ENCODE results near the gene RPS6KA2.

Gene RPS6KA2

DNA sequence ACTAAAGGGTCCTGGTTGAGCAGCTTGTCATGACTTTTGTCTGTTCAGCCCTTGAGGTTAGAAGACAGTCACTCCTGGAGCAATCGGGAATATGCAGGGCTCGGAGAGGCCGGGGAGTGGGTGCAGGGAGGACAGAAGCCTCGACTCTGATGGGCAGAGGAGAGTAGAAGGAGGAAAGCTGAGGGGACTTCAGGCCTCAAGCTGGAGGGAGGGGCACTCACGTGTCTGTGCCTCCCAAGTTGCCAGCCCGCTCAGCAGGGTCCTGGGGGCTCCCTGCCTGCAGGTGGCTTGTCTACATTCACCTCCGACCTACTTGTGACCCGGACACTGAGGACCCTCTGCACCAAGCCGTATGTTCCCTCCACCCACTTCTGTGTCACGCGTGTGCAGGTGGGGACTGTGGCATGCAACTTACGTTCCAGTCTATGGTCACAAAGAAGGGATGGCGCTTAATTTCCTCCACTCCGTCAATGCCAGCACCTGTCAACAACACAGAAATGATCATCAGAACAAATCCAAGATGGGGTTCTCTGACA, 157.6 kb downstream of the RPS6KA2 start:
- DNase-seq (ENCODE audit: low spot score): no peak

DNA sequence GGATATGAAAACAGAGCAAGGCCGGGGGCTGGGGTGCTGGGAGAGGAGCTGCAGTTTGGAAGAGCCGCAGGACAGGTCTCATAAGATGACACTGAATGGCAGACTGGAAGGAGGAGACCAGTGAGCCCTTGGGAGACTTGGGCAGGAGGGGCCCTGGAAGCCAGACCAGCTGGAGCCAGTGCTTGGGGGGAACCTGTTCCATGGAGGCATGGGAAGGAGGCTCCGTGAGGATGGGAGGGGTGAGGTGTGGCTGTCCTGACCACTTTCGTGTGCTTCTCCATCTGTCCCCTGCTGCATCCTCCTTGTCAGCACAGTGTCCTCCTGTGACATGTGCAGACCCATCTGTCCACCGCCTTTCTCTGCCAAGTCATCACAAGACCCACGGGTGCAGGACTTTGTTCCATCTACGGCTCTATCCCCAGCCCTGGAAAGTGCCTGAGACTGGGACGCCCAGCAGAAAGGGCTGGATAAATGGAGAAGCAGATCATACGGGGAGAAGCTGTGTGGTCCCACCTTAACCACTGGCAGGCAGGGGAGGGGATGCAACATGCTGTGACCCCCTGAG, 159.5 kb downstream of the RPS6KA2 start:
- no peak for DNase-seq (ENCODE audit: low spot score)

GRCh38 chr6:166466178-166467122, 160.6 kb downstream of the RPS6KA2 start:
- no peak for DNase-seq (ENCODE audit: low spot score)

DNA sequence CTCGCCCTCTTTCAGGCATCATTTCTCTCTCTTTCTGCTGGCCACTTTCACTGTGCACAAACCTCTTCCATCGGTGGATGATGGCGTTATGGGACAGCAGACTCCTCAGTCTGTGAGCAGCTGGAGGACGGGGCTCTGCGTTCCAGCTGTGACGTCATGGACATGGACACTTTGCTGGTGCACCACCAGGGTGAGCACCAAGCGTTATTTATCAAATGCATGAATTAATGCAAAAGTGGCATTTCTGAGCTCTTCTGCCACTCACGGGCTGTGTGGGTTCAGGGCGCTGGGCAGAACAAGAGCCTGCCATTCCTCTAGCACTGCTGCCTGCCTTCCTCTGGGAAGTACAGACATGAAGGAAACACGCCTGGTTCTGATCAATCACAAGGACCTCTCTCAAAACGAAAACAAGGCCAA, 161.4 kb downstream of the RPS6KA2 start:
- peak; percentile 67 for DNase-seq (ENCODE audit: low spot score)

DNA sequence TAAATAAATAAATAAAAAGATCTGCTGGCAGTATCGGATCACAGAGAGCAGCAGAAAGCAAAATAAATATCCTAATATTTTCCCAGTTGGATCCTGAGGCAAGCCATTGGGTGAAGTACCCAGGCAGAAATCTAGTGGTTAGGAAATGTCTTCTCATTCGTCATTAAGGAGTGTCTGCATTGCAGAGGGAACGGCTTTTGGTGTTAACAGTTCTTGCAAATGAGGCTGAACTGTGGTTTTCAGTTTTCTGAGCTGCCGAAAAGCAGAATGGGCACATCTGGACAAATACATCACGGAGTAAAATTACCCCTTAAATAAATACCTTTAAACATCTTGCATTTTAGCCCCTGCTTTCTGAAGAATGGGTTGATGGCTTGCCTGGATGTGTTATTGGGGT, 162.1 kb downstream of the RPS6KA2 start:
- no peak for DNase-seq (ENCODE audit: low spot score)

- no peak for DNase-seq (ENCODE audit: low spot score)
Observed at GRCh38 chr6:166464068-166465002, 162.7 kb downstream of the RPS6KA2 start.

GRCh38 chr6:166463359-166464067, 163.5 kb downstream of the RPS6KA2 start:
- no peak for DNase-seq (ENCODE audit: low spot score)

DNA sequence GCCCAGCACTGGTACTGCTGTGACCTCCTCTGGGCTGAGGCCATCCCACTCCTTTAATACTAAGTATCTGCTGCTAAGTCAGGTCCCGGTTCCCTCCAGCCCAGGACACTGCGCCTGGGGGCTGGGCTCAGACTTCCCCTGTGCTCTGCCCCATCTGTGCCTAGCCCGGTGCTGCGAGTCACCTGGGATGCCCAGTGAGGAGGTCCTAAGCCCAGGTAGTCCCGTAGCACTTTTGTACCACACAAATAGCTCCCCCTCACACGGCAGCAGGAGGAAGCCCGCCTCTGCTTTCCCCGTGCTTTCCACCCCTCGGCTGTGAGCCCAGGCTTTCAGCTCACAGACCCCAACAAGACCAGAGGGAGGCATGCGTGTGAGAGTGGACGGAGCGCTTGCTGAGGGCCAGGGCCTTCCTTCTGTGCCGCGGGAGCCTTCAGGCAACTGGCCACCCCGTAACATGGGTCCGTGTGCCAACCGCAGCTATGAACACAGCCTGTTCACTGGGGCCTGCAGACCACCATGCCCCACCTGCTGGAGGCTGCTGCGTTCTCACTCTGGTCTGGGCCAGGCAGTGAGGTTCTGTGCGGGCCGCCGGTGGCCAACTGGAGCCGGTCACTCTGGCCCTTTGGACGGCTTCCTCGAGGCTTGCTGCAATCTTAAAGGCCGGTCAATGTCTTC, 164.5 kb downstream of the RPS6KA2 start:
- no peak for DNase-seq (ENCODE audit: low spot score)

DNA sequence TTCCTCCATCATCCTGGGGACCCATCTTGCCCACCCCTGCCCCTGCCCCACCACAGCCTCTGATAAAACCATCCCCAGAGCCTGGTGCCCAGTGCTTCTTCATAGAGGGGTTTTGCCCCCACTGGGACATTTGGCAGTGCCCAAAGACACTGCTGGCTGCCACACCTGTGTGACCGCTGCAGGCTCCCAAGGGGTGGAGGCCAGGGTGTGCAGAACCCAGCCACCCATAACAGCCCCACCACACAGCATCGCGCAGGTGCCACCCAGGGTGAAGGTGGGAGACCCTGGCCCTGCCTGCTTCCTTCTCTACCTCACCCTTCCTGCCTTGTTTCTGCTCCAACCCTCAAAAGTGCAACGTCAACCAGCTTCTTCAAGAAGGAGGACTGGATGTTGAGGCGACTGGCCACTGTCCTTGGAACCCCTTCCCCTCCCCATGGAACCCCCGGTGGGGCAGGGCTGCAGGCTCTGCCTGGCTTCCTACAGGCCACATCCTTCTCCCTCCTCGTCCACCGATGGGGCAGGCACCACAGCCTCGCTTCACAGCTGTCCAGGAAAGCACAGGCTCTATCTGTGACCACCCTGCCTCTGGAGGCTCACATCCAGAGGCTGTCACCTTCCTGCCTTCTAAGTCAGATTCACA, 165.1 kb downstream of the RPS6KA2 start:
- no peak for DNase-seq (ENCODE audit: low spot score)

DNA sequence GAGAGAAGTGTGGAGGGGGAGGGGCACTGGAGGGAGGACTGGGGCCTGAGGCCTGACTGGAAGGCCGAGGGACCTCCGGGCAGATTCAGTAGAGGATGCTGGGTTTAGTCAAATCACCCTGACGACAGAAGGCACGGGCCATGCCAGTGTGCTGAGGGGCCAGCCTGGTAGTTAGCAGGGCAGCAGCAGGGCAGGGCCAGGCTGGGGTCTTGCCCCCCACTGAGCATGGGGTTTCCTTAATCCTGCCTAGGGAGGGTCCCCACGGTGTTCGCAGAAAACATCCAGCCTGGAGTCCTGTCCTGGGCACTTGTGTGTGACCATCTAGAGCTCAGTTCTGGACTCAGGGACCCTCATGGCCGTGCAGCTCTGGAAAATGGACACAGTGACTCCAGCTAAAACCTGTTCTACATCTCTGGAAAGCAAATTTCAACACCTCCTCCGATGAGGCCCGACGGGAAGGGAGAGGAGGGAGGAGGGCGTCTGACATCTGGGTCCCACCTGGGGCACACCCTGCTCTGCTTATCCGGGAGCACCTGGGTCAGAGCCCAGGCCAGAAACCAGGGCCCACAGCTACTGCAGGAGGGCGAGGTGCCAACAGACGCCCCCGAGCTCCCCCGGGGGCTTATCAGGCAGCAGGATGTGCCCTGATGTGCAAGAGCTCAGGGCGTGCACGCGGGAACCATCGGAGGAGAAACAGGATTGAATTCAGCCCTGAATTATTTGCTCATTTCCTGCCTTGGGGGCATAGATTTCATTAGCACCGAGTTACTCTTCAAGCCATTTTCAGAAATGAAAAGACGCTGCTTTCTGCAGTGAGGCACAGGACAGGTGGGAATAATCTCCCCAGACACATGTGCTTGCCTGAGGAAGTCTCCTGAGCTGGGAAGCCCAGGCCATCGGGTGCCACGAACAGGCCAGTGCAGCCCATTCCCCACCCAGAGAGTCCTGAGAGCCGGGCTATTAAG, 166.3 kb downstream of the RPS6KA2 start:
- DNase-seq (ENCODE audit: low spot score): no peak

DNA sequence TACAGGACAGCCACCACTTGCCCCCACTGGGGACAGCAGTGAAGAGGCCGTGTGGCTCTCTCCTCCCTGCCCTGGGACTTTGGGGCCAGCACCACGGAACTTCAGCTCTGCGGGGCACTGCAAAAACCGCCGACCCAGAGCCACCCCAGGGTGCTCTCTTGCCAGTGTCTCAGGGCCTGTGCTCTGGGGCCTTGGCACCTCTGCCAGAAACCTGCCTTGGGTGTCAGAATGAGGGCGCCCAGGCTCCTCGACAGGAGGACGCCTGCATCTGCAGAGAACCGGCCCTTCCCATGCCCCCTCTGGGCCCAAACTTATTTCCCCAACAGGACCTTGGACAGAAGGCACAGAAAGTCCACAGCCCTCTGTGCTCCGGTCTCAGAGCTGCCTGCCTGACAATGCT, 167.1 kb downstream of the RPS6KA2 start:
- DNase-seq (ENCODE audit: low spot score): no peak

DNA sequence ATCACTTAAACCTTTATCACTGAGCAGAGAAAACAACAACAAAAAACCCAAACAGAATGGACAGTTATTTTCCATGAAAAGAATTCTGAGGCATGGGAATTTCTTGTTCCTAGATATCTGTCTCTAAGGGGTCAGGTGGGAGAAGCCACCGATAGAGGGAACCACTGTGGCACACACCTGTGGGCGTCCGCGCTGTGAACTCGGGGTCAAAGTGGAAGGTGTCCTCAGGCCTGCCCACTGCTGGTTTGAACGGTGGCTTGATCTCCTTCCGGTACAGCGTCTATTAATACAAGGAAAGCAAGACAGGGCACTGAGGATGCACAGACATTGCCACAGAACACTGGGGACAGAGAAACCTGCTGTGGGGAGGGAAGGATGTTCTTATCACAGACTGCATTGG, 167.8 kb downstream of the RPS6KA2 start:
- DNase-seq (ENCODE audit: low spot score): no peak

- DNase-seq (ENCODE audit: low spot score): no peak
Observed at GRCh38 chr6:166456395-166457156, 170.5 kb downstream of the RPS6KA2 start.

GRCh38 chr6:166454692-166455515, 172.1 kb downstream of the RPS6KA2 start:
- no peak for DNase-seq (ENCODE audit: low spot score)

GRCh38 chr6:166453651-166454050, 173.4 kb downstream of the RPS6KA2 start:
- no peak for DNase-seq (ENCODE audit: low spot score)

GRCh38 chr6:166450167-166450873, 176.7 kb downstream of the RPS6KA2 start:
- DNase-seq (ENCODE audit: low spot score): no peak

All from SK-N-DZ (cell line).